HG02798 (cell line): ENCODE data around the gene COL4A6.

Experiments
- ATAC-seq: cut with Tn5 transposase; IDR thresholded peaks from one replicate; pipeline ENCODE4 v1.9.1; 2021; ENCODE audit warnings: mild to moderate bottlenecking; ENCODE audit not compliant: unreplicated experiment, poor library complexity

Gene COL4A6

DNA sequence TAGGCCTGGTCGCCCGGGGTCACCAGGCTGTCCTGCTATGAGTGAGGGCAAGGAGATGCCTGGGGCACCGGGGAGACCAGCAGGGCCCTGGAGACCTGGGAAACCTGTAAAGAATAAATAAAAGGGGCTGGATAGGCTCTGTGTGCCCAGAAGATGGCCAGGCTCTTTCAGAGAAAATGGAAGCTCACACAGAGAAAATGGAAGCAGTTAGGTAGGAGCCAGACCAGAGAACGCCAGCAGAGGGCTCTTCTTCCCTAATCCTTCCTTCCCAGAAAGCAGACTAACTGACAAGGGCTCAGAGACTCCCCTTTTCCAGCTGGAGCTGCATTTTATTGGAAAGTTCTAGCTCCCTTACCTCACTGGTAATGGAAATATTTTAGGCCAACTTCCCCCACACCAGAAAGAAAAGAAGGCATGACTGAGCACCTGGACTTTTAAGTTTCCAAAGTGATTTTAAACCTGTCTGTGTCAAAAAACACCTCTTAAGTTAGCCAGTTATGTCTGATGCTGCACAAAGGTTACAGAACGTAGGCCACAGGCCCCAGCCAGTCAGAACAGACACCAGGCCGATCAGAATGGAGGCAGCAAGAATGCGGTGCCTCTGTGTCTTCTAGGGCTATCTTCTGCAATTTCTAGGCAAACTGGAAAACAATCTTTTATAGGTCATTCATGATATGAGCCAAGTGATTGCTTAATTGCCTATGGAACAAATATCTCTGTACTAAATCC lies 272.7 kb downstream of the COL4A6 start:
- ATAC-seq, result no peak

DNA sequence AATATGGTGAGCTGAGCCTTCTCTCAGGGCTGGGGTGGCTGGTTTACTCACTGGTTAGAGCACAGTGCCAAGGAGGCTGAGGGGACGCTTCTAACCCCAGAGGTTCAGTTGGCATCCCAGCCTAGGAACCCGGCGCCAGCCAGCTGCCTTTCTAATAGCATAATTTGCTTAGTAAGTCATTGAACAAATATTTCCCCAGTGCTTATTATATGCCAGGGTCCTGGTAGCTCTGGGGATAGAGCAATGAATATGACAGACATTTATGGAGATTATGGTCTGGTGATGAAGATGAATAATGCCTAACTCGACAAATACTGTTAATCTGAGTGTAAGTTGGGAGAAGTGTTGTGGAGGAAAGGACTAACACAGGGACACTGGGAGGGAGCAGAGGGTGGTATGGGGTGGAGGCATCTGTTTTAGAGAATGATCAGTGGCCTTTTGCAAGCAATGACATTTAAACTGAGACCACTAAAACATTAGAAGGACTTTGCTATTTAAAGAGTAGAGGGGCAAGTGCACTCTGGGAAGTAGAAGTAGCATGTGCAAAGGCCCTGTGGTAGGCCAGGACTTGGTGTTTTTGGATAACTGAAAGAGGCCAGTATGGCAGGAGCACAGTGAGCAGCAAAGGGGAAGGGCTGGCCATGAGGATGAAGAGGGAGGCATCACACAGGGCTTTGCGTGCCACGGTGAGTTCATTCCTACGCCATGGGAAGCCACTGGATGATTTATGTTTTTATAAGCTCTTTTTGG lies 274.7 kb downstream of the COL4A6 start:
- ATAC-seq, result no peak

DNA sequence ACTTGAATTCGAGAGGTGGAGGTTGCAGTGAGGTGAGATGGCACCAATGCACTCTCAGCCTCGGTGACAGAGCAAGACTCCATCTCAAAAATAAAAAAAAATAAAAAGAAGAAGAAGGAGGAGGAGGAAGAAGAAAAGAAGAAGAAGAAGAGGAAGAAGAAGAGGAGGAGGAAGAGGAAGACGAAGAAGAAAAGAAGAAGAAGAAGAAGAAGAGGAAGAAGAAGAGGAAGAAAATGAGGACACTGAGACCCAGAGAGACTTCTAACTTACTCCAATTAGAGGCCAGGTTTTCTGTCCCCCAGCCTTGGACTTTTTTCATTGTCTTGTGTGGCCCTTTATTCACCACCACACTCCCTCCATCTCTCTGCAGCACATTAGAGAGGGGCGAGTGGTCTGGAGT lies 276.0 kb downstream of the COL4A6 start:
- no peak for ATAC-seq

DNA sequence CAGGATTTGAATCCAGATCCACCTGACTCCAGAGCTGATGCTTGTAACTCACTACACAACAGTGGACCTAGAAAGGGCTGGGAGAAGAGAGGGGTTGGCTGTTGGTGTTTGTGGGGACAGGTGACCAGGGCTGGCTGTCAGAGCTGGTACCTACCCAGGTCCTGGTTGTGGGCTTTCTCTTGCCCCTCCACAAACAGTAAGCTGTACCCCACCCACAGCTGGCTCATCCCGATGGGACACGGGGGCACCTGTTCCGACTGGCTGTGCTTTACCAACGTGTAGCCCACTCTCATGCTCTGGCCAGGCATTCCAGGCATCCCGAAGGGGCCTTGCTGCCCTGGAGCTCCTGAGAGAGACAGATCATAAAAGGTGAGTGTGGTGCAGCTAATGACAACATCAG lies 277.9 kb downstream of the COL4A6 start:
- no peak for ATAC-seq

DNA sequence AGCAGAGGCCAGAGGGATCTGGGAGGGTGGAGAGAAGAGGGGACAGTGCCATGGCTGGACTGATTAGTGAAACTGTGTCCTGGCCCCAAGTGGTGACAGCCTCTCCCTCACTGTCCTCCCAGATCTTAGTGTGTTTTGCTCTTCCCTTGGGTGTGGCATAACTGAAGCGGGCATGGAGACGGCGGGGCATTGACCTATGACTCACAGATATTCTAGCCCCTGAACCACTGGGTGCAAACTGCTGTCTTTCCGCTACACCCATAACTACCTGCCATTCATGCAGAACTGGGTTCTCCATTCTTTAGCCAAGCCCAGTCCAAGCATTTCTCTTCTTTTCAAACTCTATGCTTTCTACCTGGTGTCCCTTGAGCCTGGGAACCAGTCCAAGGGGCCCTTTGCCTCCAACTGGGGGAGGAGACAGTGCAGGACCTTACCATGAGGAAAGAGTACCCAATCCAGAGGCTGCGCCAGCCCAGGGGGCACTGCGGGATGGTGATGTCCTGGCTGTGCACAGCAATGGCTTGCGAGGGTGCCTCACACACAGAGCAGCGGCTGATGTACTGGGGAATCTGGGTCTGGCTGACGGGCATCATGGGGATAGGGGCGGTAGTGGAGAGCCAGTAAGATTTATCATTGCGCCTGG lies 279.1 kb downstream of the COL4A6 start:
- ATAC-seq, result no peak

DNA sequence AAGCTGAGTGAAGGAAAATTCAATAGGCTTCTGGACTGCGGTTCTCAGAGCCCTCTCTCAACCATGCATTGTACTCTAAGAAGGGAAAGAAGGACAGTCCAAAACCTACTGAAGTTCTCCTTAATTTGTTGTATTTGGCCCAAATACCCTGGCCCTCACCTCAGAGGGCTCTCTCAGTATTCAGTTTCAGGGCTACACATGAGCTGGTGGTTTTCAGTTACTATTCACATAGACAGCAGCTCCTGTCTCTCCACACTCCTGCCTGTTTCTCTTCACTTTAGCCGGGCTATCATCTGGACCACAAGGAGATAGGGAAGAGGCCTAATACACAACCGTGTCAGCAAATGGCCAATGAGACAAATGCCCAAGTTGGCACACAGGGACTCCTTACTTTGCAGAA lies 280.6 kb downstream of the COL4A6 start:
- ATAC-seq, result no peak

DNA sequence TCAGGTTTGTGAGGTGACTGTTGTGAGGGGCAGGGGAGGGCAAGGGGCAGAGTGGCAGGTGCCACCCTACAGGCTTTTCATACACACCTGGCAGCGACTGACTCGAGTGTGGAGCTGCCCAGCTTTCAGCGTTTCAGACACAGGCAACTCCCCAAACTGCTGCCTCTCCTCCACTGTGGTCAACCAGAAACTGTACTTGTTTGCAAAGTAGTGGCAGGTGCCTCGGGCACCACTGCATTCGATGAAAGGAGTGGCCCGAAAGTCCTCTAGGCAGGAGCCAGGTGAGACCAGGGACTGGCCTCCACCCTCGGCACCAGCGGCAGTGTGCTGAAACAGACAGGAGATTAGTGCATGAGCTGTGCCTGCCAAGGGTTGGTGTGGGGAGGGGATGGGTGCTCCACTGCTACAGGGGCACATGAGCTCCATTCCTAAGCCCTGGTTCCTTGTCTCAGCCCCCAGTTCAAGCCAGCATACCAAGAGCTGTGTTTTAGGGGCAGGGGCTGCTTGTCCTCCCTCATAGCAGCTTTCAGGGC lies 281.2 kb downstream of the COL4A6 start:
- no peak for ATAC-seq

DNA sequence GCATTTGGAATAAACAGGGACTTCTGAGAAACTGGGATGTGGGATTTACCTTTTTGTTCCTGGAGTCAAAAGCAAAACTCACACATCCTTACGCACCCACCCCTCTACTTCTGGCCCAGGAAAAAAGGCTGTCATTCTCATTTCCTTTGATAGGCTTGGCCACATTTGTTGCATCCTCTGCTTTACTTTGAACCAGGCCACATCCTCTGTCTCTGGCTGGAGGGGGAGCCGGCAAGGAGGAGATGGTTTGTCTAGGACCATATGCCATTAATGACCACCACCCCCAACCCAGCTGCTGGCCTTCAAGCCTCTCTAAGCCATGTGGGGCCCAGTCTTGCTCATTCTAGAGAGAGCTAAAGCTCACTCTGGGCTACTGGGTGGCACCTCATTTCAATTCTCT lies 282.1 kb downstream of the COL4A6 start:
- ATAC-seq, result no peak

DNA sequence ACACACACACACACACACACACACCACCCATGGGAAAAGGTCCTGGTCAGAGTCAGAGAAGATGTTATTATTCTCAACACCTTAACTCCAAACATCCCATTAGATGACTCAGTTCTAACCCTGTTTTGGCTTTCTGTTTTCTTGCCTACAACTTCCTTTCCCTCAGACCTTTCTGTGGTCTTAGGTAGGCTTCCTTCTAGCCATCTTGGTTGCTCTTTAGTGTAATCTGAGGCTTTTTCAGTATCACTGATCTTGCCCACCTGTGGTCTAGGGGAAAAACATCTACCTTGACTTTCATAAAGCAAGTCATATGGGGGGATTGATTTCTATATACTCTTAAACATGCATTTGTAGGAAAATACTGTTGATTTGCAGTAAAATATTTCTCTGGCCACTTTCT lies 289.7 kb downstream of the COL4A6 start:
- peak; percentile 71 for ATAC-seq

DNA sequence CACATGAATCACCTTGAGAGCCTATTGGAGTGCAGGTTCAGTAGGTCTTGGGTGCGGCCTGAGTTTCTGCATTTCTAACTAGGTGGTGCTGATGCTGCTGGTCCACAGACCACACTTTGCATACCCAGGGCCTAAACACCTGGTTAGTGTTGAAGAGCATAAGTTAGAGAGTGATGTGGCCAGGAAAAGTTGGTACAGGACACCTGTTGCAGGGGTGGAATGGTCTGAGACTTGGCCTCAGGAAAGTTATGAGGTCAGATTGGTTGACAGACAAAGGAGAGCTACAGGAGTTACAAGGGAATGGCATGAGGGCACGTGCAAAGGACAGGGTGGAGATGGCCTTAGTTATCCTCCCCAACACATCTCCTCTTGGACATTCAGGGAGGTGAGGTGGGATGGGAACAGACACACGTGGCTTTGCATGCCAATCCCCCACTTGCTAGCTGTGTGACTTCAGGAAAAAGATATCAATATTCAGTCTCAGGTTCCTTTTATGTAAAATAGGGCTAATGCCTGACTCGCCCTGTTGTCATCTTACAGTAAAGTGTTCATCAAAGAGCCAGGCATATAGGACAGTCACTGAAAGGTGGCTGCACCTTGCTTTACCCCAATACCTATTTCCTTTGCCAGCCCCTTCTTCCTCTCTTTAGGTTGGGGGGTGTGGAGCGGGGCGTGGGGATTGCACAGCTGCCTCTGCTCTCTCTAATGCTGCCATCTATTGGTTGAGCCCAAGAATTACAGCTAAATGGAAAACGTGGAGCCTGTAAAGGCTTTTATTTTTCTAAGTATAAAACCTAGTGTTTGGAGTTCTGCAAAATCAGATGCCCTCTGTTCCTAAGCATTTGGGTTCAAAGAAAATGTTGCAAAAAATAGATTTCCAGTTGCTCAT lies 299.2 kb downstream of the COL4A6 start:
- ATAC-seq, result no peak

DNA sequence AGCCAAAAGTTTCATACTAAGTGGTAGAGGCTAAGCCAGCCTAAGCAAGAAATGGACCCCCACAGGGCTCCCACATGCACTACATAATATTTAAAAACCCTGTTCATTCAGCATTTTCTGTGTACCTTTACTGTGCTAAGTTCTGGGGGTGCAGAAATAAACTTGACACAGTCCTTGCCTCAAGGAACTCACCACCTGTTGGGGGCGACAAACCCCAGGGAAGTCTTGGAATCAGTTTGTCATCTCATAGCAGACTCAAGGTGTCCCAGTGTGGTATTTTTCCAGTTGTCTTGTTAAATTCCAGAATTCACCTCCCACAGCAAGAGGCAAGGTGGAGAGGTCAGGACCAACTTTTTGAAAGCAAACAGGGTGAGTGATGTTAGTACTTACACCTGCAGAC lies 303.5 kb downstream of the COL4A6 start:
- ATAC-seq, result no peak

DNA sequence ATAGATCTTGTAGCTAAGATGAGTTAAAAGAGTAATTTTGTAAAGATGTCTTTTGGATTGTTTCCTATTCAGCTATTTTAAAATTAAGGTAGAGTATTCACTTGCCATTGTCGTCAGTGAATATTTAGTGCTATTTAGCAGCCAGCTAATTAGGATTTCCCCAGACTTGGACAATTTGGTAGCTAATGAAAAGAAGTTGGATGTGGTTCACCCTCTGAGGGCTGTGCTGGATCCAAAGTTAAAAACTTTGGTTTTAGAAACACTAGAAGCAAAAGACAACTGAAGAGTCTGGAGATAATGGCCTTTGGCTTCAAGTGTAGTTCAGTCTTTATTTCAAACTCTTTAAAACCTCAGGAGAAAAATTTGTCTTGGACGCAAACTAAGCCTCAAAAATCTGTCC lies 305.3 kb downstream of the COL4A6 start:
- ATAC-seq, result no peak

DNA sequence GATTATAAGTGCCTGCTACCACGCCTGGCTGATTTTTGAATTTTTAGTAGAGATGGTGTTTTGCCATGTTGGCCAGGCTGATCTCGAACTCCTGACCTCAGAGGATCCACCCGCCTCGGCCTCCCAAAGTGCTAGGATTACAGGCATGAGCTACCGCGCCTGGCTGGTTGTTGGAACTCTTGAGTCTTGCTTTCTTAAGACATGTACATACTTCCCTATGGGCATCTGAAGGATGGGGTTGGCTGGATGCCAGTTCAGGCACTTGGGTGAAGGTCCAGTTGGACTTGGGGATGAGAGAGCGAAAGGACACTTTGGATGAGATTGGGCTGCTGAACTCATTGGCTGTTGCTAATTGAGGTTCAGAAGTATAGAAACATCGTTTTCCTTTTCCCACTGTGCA lies 306.2 kb downstream of the COL4A6 start:
- ATAC-seq, result no peak

DNA sequence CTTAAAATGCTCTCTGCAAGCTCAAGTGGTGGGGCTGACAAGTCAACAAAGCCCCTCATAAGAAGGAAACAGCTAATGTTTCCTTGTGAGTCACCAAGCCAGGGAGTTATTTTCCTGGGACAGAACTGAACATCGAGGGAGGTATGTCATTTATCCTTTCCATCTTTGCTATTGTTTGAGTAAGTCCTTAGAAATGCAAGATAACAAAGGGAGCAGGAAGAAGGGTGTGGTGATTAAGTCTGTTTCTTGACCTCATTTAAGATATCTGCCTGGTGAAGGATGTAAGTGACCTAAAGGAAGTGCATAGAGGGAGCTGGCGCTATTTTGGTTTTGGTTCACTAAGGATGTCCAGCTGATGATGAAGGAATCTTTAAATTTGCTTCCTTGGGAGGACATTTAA lies 306.8 kb downstream of the COL4A6 start:
- ATAC-seq, result no peak

DNA sequence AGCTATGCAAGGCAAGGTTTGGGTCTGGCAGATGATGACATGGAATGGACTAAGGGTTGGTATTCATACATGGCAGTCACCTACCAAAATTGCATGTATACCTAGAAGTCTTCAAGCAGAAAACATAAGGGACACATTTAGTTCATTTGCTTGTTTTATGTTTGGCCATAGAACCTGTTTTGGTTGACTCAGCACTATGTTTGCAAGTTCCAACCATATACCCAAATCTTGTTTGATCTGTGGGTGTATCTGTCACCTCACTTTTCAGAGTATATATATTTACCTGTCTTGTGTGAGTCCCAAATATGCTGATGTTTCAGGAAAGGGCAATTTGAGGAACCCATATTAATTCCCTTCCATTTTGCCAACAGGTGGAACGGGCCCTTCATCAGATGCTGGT lies 307.3 kb downstream of the COL4A6 start:
- ATAC-seq, result no peak

DNA sequence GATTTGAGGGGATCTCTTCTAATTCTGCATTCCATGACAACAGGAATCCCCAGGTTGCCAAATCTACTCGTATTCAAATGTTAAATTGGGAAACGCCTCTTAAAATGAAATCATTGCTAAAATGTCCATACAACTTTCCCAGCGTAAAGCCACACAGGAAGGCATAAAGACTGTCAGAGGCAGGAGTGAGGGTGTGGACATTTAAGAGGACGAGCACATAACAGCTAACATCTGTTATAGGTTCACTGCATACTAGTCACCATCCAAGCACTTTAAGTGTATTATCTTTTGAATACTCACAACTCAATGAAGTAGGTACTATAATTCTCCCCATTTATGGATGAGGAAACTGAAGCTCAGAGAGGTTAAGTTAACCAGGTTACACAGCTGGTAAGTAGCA lies 311.1 kb downstream of the COL4A6 start:
- ATAC-seq, result no peak

DNA sequence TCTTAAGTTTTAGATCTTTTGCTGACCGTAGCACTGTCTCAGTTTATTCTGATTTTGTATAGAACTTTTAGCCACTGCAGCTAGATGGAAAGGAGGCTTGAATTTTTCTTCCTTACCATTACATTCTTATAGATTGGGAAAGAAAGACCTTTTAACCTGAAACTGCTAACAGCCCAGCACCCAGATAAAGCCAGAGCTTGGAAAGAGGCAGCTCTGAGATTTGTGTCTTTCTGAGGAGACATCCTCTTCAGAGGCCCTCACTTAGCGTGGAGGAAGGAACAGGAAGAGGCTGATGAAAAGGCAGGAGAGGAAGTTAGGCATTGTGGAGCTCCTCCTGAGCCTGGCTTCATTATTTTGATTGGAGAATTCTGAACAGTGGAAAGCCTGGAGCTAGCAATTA lies 311.6 kb downstream of the COL4A6 start:
- no peak for ATAC-seq

DNA sequence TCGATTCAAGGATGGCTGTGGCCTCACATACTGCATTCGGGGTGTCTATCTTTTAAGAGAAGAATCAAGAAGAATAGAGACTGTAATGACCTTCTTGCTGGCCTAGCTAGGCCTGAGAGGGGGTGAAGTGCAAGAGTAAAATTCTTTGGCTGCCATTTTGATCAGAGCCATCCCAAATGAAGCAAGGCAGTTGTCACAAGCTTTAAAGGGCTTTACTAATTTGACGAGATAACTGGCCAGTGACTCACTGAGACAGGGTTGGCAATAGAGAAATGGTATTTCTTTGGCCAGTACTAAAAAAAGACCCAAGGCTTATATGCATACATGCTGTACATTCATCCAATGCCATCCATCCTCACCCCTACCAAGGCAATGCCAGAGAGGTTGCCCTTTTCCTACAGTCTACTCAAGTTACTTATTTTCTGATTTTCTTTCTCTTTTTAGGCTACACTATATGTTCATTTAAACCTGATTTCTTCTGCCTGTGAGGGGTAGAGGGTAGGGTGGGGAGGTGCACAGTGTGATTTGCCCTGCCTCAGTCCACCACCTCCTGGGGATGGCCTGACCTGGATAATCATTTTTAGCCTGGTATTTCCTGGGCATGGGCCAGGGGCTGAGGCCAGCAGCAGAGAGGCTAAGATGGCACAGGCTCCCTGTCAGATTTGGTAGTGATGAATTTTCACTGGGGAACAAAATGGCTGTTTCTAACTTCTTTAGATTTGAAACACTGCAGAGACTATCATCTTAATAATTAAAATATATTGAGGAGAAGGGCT lies 314.4 kb downstream of the COL4A6 start:
- no peak for ATAC-seq

DNA sequence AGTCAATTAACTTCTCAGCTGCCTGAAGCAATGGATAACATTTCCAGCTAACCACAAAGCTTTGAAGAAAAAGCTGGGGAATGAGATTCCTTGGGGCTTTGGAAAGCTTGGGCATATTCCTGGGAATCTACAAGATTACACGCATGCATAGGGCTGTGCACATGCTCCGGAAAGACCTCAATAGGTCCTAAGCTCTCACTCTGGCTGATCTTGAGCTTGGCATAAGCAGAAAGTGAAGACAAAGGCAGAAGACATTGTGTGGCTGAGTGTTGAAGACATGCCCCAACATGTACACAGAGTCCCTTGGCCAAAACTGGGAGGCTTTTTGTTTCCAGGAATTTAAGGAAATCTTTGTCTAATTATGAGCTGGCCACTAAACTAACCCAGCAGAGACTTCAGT lies 315.5 kb downstream of the COL4A6 start:
- ATAC-seq, result no peak

DNA sequence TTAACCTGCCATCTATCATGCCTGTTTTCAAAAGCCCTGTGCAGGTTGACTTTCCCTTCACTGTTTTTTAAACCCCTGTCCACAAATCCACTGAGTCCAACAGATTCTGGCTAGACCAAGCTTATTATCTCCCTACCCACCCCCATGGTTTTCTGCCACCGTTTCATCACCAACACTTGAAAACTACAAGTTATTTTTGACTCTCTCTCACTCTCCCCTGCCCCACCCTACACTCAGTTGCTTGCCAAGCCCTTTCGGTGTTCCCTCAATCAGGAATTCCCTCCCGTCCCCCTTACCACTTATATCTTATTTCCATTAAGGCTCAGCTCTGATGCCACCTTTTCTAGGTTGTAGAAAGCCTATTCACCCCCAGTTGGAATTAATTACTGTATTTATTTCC lies 316.9 kb downstream of the COL4A6 start:
- ATAC-seq, result no peak
